Type B pancreatic cell (in vitro differentiated cells): ENCODE results near the gene KCNT1. TPM values are rescaled to one million over a fixed set of nuclear protein-coding genes. Genes with fewer than 3 reads are reported as not detected.

Source experiments
- DNase-seq: peaks from one replicate; pipeline ENCODE4 v3.0.0; 2021; ENCODE audit warnings: mixed read lengths; ENCODE audit not compliant: unreplicated experiment; ENCODE audit errors: extremely low spot score
- H3K27ac Mint-ChIP-seq: 2 replicates; pipeline ENCODE4 v1.8.0; 2021; ENCODE audit warnings: mild to moderate bottlenecking, mixed read lengths
- H3K27me3 Mint-ChIP-seq: 2 replicates; pipeline ENCODE4 v1.8.0; 2021; ENCODE audit warnings: mixed read lengths
- H3K36me3 Mint-ChIP-seq: 2 replicates; pipeline ENCODE4 v1.8.0; 2021; ENCODE audit warnings: mixed read lengths
- H3K4me1 Mint-ChIP-seq: one replicate; pipeline ENCODE4 v1.8.0; 2021; ENCODE audit warnings: mixed read lengths; ENCODE audit not compliant: unreplicated experiment
- H3K4me3 Mint-ChIP-seq: 2 replicates; pipeline ENCODE4 v1.8.0; 2021; ENCODE audit warnings: mild to moderate bottlenecking, mixed read lengths
- H3K9me3 Mint-ChIP-seq: 2 replicates; pipeline ENCODE4 v1.8.0; 2021; ENCODE audit warnings: mixed read lengths
- total RNA-seq: library from RNA; stranded (reverse); gene quantifications from 2 replicates; pipeline ENCODE4 v1.2.1, GENCODE V29; 2021; ENCODE audit warnings: low replicate concordance
- TF ChIP-seq, protein P1 (sequence below): fragments of 200-600 bp; sonication (generic); conservative IDR thresholded peaks from 2 replicates; pipeline ENCODE4 v1.5.0; 2021; ENCODE audit warnings: antibody characterized with exemption, mild to moderate bottlenecking

The KCNT1 gene
- total RNA-seq, 1 donor from 2014 or later, result not detected

DNA sequence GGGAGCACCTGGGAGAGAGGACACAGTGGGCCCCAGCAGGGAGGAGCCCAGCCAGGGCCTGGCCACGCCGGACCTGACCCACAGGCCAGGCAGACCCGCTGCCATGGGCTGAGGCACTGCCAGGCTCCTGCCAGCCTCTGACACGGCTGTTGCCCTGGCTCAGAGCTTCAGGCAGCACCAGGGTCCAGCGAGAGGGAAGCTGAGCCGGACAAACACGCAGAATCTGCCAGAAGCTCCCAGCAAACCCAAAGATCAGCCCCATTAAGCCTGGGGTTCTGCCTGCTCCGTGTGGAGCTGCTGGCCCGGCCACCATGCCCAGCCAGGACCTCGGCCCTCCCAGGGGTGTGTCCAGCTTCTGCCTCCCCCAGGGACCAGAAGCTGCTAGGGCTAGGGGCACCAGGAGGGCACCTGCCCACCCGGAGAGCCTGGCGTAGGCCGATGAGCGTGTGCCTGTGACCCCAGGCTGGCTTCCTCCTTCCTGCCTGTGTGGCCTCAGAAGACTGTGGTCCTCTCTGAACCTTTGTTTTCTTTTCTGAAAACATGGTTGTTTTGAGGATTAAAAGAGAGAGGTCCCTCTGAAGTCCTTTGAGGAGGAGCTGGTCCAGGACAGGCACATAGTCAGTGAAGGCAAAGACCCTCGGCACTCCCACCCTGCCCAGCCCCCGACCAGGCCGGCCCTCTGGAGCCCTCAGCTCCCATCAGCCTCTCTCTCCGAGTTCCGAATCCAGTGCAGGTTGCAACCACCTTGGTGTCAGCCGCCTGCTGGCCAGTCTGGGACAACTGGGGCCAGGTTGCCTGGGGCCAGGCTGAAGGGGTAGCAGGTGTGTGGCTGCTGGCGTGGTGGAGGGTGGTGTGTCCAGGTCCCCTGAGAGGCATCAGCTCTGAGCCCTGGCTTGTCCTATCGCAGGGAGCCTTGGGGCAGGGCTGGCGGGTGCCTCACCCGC lies 39.6 kb downstream of the KCNT1 start:
- no peak overlapping the region for H3K27ac Mint-ChIP-seq
- no peaks in the 10 kb centered on the region for H3K9me3 Mint-ChIP-seq
- H3K4me1 Mint-ChIP-seq, result no peaks in the 10 kb centered on the region
- H3K27me3 Mint-ChIP-seq, result peaks cover 21% of the 10 kb centered on the region
- H3K36me3 Mint-ChIP-seq, result no peaks in the 10 kb centered on the region
- H3K4me3 Mint-ChIP-seq, result no peak overlapping the region
- TF ChIP-seq, protein P1, sequence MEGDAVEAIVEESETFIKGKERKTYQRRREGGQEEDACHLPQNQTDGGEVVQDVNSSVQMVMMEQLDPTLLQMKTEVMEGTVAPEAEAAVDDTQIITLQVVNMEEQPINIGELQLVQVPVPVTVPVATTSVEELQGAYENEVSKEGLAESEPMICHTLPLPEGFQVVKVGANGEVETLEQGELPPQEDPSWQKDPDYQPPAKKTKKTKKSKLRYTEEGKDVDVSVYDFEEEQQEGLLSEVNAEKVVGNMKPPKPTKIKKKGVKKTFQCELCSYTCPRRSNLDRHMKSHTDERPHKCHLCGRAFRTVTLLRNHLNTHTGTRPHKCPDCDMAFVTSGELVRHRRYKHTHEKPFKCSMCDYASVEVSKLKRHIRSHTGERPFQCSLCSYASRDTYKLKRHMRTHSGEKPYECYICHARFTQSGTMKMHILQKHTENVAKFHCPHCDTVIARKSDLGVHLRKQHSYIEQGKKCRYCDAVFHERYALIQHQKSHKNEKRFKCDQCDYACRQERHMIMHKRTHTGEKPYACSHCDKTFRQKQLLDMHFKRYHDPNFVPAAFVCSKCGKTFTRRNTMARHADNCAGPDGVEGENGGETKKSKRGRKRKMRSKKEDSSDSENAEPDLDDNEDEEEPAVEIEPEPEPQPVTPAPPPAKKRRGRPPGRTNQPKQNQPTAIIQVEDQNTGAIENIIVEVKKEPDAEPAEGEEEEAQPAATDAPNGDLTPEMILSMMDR, result no peak
- no peak for DNase-seq

DNA sequence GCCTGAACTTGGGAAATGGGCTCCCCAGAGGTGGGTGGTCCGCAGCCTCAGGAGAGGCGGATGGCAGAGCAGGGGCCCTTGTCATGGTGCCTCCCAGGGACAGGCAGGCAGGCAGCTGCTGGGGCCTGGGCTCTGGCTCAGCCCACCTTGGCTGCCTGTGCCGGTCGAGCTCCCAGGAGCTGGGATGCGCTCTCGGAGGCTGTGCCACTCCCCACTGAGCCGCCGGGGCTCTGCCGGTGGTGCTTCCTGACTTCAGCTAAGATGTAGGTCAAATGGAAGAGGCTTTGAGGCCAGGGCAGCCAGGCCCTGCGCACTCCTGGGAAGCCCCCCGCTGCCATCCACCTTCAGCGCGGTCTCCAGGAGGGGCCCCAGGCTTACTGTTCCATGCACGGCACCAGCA lies 41.0 kb downstream of the KCNT1 start:
- Mint-ChIP-seq H3K36me3 (no peaks in the 10 kb centered on the region), H3K4me1 (no peaks in the 10 kb centered on the region), H3K27ac (no peak overlapping the region), H3K9me3 (no peaks in the 10 kb centered on the region), H3K4me3 (no peak overlapping the region), H3K27me3 (peaks cover 13% of the 10 kb centered on the region)
- TF ChIP-seq, protein P1, result no peak
- DNase-seq, result no peak

DNA sequence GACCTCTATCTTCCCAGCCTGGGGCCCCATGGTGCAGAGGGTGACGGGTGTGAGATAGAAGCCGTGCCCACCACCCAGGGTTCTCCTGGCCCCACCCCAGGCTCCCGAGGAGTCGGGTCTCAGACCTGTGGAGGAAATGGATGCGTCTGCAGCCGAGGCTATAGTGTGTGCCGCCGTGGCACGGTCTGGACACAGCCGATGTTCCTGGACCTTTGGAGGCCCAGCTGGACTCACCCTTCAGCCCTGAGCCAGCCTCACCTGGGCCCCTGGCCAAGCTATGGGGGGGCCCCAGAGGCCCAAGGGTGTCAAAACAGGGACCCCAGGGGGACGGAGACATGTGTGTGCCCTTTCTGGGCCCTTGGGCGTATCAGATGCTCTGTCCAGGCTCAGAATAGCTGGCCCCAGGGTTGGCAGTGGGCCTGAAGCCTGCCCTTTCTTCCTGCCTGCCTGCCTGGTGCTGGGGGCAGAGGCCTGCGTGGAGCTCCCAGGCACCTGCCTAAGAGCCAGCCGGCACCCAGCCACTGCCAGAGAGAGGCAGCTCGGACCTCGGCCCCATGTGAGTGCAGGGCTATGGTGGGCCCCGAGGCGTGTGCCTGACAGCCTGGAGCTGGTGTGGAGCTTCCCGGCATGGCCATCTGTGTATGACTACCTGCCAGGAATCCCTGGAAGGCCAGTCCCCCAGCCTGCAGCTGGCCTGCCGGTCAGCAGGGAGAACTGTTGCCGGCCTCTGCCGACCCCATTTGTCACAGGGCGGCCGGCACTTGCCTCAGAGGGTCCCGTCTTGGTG lies 41.8 kb downstream of the KCNT1 start:
- TF ChIP-seq, protein P1, result no peak
- H3K4me1 Mint-ChIP-seq, result no peaks in the 10 kb centered on the region
- H3K27me3 Mint-ChIP-seq, result peaks cover 11% of the 10 kb centered on the region
- no peak overlapping the region for H3K27ac Mint-ChIP-seq
- H3K9me3 Mint-ChIP-seq, result no peaks in the 10 kb centered on the region
- no peak overlapping the region for H3K4me3 Mint-ChIP-seq
- no peak for DNase-seq
- no peaks in the 10 kb centered on the region for H3K36me3 Mint-ChIP-seq

DNA sequence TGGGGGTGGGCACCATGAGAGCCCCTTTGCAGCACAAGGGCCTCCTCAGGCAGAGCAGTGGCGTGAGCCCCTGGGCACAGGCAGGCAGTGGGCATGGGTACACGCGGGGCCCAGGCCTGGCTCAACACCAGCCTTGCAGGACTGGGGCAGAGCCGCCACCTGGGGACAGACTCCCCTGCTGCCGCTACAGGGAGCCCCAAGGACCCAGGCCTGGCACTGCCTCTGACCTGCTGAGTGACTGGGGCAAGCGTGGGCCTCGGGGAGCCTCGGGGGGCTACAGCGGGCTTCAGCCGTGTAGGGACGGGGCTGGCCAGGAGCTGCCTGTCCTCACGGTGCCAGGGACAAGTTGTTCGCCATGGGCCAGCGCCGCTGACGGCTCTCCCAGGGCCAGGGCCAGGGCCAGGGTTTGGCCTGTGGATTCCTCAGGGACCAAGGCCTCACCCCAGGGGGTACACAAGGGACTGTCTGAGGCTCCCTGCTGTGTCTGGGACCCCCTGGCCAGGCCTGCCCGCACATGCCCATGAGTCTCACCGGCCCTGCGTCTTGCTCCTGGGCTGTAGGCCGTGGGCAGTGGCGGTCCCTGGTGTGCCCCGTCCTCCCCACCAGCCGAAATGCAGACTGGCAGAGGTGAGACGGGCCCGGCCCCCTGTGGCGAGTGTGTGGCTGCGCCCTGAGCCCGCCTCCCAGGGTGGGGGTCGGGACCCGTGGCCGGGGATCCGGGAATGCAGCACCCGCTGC lies 42.5 kb downstream of the KCNT1 start:
- H3K36me3 Mint-ChIP-seq, result no peaks in the 10 kb centered on the region
- peaks cover 8% of the 10 kb centered on the region for H3K27me3 Mint-ChIP-seq
- no peak overlapping the region for H3K27ac Mint-ChIP-seq
- no peak for DNase-seq
- TF ChIP-seq, protein P1, result no peak
- no peak overlapping the region for H3K4me3 Mint-ChIP-seq
- H3K4me1 Mint-ChIP-seq, result no peaks in the 10 kb centered on the region
- H3K9me3 Mint-ChIP-seq, result no peaks in the 10 kb centered on the region

DNA sequence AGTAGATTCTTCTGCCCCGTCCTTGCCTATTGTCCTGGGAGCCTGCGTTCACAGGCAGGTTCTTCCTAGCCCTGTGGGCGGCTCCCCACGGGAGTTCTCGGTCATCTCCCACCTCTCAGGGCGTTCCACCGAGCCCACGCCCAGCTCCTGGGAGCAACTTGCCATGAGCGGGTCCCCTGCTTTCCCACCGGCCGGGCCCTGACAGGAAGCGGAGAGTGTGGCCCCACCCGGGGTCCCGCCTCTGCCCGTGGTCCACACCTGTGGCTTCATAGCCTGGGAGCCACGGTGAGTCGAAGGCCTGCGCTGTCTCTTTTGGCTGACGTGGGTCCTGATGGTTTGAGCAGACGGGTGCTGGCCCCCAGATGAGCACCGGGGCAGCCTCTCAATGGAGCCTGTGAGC lies 43.2 kb downstream of the KCNT1 start:
- Mint-ChIP-seq H3K9me3 (no peaks in the 10 kb centered on the region), H3K4me3 (no peak overlapping the region), H3K4me1 (no peaks in the 10 kb centered on the region), H3K36me3 (no peaks in the 10 kb centered on the region), H3K27ac (no peak overlapping the region), H3K27me3 (peaks cover 3% of the 10 kb centered on the region)
- TF ChIP-seq, protein P1, result no peak
- no peak for DNase-seq
